ENCODE results near the gene TDRD3.

Gene TDRD3

DNA sequence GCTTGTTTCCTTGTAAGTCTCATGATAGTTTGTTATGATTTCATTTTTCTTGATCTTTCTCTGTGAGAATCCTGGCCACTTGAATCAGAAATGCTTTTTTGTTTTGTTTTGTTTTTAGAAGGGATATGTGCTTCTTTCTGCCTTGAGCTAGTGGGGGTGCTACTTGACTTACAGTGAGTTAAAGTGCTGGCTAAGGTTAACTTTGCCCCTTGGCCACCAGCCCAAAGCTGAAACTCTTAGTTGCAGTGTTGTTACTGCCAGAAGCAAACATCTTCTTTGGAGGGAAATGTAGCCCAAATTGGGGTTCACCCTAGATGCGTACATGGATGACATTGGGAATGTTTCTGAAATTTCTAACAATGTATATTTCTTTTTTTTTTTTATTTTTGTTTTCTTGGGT, 57.4 kb downstream of the TDRD3 start:
- no peak for DNase-seq (ENCODE audit: low read depth)

DNA sequence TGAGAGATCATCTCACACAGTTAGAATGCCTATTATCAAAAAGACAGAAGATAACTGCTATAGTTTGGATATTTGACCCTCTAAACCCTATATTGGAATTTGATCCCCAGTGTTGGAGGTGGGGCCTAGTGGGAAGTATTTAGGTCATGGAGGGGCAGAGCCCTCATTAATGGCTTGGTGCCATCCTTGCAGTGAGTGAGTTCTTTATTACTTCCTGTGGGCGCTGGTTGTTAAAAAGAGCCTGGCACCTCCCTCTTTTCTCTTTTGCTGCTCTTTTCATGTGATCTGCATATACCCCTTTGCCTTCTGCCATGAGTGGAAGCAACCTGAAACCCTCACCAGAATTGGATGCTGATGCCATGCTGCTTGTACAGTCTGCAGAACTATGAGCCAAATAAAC, 66.8 kb downstream of the TDRD3 start:
- no peak for DNase-seq (ENCODE audit: low read depth)

DNA sequence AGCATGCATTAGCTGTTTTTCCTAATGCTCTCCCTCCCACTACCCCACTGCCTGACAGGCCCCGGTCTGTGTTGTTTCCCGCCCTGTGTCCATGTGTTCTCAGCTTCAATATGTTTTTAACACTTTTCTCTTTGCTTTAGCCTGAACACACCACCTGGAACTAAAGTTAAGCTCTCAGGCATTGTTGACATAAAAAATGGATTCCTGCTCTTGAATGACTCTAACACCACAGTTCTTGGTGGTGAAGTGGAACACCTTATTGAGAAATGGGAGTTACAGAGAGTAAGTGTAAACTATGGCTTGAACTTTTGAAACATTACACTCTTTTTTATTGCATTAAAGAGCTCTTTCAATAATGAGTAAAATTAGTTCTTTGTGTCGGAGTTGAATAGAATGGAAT, 70.1 kb downstream of the TDRD3 start:
- no peak for DNase-seq (ENCODE audit: low read depth)

DNA sequence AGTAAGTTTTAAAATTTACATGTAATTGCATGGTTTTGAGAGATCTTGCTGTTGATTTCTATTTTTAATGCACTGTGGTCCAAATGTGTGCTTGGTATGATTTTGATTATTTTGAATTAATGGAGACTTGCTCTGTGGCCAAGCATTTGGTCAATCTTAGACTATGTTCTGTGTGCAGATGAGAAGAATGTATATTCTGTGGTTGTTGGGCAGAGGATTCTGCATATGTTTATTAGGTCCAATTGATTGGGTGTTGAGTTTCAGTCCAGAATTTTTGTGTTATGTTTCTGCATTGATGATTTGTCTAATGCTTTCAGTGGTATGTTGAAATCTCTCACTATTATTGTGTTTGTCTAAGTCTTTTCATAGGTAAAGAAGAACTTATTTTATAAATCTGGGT, 82.3 kb downstream of the TDRD3 start:
- DNase-seq (ENCODE audit: low read depth): no peak

DNA sequence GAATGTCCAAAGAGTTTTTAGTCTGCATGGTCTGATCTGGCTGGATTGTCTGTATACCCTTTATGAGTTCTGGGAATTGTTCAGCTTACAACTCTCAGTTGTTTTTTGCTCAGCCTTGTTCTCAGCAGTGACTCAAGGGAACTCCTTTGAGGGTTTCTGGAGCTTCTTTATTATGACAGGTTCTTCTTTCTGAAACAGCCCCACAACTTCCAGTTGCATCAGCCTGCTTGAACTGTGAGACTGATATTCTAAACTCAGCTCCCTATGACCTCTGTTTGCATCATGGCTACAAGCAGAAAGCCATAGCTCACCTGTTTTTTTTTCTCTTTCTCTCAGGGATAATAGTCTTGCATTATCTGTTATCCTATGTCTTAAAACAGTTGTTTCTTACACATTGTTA, 85.0 kb downstream of the TDRD3 start:
- no peak for DNase-seq (ENCODE audit: low read depth)

DNA sequence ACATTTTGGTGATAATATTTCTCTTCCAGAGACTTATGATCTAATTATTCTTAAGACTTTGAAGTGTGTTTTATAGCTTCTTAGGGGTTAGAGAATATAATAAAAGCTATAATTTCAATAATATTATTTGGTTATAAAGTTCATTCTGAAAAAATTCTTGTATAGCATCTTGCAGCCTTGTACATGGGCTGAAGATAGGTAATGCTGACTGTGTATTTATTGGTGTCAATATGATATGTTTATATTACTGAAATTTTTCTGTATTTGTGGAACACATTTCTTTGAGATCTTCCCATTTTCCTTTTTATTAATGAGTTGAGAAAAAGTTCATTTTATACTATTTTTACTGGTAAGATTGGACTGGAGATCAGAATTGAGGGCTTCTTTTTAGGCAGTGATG, 87.8 kb downstream of the TDRD3 start:
- DNase-seq (ENCODE audit: low read depth): no peak

DNA sequence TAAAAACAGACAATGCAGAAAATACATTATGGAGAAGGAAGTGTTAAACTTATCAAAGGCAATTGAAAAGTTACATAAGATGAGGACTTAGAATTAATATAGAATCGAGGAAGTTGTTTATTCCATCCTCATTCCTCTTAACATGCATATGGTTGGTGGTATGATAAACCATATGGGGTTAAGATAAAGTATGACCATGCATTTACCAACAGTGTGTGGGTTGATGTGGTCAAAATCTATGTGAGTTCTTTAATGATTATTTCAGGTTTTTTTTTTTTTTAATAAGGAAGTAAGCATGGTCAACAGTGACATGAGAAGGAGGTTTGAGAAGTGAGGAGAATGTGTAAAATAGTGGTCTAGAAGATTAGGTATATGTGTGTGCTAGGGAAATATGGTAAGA, 94.5 kb downstream of the TDRD3 start:
- DNase-seq (ENCODE audit: low read depth): no peak

DNA sequence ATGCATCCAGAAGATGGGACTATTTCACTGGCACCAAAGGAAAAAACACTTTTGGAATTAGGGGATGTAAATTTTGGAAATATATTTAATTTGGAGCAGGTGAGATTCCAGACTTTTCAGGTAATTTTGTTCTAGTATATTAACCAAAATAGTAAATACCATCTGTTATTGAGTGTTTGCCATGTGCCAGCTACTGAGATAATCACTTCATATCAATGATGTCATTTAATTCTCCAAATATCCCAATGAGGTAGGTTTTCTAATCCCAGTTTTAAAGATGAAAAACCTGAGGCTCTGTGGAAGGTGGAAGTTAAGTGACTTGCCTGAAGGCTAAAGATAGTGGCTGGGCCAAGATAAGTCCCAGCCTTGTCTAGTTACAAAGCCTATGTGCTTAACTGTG, 95.2 kb downstream of the TDRD3 start:
- no peak for DNase-seq (ENCODE audit: low read depth)

DNA sequence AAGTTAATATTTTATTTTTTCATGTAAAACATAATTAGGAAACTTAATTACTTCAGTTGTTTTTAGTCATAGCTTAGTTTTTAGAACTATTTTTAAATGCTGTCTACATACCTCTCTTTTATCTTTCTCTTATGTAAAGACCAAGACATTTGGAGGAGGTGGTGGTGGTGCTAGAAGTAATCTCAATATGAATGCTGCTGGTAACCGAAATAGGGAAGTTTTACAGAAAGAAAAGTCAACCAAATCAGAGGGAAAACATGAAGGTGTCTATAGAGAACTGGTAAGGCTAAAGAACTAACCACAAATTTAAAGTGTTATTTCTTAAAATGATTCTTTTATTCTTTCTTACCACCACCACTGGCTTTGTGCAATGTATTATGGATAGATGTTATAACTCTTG, 97.3 kb downstream of the TDRD3 start:
- DNase-seq (ENCODE audit: low read depth): no peak

DNA sequence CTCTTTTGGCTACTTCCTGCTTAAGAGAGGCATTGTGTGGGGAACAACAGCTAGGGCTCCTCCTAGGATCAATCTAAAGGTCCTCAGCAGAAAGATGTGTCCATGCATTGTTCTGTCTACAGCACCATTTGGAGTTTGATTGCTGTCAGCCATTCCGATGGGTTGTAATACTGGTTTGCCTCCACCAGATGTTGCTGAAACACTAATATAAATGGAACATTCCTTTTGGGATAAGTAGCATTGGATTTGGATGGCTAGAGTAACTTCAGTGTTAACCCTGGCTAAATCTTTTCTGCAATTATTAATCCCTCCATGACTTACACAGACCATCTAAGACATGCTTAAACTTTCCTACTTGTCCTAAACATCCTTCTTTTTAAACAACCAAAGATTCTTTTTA, 104.2 kb downstream of the TDRD3 start:
- DNase-seq (ENCODE audit: low read depth): no peak

DNA sequence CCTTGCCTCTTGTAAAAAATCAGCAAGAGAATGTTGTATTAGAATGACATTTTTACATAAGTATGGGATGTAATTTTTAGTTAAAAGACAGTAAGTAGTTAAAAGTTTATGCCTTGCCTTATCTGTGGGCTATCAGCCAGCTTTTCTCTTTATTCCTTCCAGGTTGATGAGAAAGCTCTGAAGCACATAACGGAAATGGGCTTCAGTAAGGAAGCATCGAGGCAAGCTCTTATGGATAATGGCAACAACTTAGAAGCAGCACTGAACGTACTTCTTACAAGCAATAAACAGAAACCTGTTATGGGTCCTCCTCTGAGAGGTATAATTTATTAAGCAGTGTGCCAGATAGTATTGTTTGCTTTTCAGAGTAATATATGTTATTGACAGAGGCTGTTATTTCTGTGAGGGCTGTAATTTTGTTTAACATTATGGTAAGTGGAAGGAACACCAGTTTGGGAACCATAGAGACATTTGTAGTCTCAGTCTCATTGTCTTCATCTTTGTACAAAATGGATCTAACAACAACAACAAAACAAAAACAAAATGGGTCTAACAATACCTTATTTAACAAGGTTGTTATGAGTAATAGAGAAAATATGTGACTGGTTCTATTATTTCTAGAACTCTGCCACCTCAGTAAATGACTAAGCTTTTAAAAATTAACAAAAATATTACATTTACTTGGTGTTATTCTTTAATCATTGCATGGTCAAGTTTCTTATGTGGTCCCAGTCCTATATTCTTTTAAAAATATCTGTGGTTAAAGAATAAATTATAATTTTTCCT, 112.8 kb downstream of the TDRD3 start:
- DNase-seq (ENCODE audit: low read depth): no peak

DNA sequence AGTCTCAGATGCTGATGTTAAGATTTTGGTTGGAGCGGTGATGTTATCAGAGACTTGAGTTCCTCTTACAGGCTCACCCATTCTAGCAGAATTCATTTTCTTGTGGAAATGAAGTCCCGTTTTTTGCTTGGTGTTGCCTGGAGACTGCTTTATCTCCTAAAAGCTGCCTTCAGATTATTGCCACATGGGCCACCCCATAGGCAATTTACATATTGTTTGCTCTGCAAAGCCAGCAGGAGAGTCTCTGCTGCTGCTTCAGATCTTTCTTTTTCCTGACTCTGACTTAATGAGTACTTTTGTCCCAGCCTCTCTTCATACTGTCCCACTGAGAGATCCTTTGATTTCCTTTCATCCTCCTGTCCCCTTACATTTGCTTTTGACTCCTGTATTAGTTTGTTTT, 114.6 kb downstream of the TDRD3 start:
- DNase-seq (ENCODE audit: low read depth): no peak

DNA sequence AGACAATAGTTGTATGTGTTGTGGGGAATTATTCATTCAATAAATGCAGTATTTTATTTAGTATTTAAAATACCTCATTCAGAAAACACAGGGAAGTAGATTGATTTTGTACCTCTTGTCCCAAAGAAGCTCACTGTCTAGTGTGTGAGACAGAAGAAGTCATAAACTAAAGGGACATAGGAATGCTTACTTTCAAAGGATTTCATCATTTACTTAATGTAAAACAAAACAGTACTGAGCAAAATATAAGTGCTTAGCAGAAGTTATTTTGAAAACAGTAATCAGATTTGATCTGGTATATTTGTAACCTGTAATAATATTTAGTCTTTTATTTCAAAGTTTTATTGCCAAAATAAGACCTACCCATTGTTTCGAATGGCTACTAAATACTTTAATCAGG, 117.9 kb downstream of the TDRD3 start:
- DNase-seq (ENCODE audit: low read depth): no peak

DNA sequence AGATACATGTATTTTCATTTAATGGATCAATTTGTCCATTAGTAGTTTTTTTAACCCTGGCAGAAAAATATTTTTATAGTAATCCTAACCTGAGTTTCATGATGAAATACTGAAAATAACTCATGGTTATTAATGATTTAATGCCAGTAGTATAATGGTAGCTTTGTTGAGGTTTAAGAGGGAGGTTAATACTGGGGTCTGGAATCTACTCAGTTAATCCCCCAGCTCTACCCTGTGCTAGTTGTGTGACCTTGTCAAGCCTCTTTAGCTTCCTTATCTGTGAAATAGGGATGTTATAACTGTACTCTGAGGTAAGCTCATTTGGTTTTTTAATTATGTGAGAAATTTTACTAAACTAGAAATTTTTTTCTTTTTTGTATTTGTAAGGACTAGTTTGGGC, 122.5 kb downstream of the TDRD3 start:
- DNase-seq (ENCODE audit: low read depth): no peak

DNA sequence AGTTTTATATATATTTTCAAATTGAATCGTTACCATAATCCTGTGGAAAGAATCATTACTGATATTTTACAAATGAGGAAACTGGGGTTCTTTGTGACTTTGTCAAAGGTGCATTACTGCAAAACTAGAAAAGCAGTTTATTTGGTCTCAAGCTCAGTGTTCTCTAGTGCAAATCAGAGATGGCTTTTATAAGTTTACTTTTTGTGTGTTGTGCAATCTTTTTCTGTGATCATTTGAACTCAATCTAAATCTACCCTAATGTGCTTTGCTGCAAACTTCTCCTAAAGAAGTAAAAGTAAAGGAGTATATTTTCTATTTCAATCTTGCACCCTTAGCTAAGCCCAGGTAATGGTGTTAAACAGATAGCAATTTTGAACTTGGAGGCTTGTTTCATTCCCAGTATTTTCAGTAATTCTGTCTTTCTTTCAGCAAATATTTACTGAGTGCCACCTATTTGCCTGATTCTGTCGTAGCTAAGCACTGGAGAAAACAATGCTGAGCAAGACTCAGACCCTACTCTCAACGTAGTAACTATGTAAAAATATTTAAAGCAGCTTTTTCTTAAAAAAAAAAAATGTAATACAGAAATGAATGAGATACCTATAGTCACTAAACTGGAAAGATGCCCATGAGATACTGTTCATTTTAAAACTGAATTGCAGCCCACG, 124.0 kb downstream of the TDRD3 start:
- no peak for DNase-seq (ENCODE audit: low read depth)

DNA sequence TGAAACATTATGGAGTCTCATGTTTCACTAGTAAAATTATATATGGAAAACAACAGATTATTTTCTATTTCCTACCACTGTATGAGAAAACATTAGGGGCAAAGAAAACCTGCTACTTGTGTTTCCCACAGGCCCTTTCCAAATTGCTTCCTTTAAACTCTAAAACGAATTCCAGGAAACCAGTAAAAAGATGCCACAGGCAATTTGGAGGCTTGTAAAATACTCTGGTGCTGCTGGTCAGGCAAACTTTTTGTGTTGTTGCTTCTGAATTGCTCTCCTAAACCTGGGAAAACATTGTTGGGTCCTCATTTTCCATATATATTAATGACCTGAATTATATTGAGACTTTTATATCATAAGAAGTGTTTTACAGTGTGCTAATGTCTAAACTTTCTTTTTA, 141.5 kb downstream of the TDRD3 start:
- DNase-seq (ENCODE audit: low read depth): no peak

DNA sequence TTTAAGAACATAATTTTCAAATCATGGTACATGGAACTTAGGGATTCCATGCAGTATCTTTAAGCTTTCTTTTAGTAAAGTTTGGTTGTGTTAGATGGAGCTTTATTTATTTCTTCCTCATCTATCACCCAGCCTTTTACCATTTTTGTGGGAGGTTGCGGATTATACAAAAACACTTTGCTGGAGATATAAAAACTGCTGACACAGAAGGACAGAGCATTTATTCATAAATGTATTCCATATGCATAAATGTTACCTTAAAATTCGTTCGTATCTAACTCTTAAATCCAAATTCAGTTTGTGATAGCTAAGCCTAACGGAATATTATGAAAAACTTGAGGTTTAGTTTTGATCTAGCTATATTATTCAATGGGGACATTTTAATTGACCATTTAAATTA, 143.3 kb downstream of the TDRD3 start:
- DNase-seq (ENCODE audit: low read depth): no peak

DNA sequence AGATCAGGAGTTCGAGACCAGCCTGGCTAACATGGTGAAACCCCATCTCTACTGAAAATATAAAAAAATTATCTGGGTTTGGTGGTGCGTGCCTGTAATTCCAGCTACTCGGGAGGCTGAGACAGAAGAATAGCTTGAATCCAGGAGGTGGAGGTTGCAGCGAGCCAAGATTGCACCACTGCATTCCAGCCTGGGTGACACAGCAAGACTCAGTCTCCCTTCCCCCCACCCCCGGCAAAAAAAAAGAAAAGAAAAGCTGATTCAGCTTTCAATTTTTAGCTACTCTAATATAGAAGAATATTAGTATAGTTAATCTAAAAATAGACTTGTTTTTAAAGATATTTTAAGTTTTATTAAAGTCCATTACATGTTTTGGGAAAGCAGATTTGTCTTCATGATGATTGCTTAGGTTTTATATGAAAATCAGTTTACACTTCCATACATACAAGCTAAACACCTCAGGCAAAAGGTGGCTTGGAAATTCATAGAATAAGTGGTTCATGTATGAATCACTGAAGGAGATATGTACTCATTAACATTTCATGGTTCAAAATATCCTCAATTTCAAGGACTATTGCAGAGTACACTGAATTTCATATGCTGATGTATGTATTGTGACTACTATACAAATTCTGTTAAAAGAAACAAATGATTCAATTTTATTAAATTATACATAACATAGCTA, 165.2 kb downstream of the TDRD3 start:
- no peak for DNase-seq (ENCODE audit: low read depth)

DNA sequence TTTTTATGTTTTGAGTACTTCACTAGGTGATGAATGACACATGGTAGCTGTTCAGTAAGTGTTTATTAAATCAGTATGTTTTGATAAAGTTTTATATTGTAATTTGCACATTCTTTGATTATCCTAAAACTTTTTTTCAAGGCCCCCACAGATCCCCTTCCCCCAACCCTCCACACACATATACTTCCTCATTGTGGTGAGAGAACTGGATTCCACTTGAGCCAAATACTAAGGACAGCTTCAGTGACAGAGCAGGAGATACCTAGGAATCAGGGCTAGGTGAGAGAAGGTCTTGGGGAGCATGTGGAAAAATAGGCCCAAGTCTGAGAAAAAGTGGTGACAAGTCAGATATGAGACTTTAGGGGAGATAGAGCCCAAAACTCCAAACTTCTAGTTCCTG, 174.6 kb downstream of the TDRD3 start:
- DNase-seq (ENCODE audit: low read depth): no peak

DNA sequence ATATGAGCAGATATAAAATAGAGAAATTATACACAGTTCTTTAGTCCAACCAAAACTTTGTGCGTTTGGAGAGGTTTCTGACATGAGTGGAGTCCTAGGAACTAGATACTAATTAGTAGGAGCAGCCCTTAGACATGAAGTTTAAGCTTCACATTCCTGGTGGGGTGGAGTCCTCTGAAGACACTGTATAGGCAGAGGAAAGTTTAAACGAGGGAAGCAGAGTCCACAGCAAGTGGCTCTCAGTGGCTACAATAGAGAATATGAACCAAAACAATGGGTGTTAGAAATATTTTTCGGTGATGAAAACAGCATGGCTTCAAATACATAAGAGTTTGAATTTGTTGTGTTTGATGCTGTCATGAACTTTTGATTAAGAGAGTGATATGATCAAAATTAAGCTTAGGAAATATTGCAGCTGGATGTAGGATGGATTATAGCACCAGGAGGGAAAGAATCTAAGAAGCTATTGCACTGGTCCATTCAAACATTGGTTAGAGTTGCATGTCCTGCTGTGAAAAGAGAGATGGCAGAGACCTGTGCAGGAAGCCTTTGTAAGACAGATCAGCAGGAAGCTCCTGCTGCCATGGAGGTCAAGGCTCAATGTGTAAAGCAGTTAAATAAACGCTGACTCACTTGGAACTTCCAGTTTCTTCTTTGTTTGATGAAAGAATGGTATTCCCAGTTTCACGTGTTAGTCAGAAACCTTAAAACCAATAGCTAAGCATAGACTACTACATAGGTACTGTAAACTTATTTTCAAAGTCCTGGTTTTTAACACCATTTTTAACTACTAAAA, 175.2 kb downstream of the TDRD3 start:
- no peak for DNase-seq (ENCODE audit: low read depth)

DNA sequence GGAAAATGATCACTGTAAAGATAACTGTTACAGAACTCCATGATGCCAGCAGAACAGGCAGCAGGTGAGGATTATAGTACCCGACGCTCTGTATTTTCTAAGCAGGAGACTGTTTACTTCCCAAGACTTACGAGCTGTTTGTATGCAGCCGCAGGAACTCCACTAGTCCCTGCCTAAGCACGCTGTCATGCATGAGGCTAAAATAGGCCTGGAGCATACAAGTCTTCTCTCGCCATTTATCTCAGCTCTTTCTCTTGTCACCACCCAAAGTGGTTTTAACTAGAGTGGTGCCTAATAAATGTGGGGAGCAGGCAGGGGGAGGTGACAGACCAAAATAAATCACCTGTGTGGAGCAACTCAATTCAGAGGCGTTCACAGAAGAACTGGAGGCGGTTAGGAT, 175.8 kb downstream of the TDRD3 start:
- DNase-seq (ENCODE audit: low read depth): no peak

DNA sequence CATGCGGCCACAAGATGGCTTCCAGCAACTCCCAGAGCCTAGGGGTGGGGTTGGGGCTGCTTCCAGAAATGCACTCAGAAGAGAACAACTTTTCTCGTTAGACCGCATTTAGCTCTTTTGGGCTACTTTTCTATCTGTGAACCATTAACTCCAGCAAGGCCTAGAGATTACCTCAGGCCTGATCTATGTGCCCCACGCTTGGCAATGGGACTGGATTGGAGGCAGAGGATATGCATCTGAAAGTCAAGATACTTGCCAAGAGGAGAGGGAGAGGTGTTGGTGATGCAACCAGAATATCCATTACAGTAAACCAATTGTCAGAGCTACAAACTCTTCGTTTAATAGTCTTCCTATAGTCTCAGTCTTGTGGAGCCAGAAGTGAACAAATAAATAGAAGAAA, 177.7 kb downstream of the TDRD3 start:
- DNase-seq (ENCODE audit: low read depth): no peak

DNA sequence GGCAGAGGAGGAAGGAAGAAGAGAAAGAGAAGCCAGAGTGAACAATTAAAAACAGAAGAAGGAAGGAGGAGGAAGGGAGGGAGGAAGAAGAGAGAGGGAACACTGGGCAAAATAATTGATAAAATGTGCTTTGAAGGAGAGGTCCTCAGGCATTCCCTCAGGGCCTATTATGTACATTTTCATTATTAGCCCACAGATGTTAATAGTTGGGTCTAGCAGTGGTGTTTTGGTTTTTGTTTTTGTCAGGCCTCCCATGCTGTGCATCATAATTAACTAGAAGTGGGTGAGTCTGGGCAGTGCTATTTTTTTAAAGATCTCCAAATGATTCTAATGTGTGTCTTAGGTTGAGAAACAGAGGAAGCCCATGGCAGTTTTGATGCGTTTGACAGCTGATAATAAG, 178.1 kb downstream of the TDRD3 start:
- no peak for DNase-seq (ENCODE audit: low read depth)
